ENCODE results near the gene TCOF1. TPM values are rescaled to one million over a fixed set of nuclear protein-coding genes. Genes with fewer than 3 reads are reported as not detected.

Gene TCOF1
- total and polyA plus RNA-seq, 2 of the 8 experiments (the other 6 are each of a cell fraction or from before 2014, with no cell fraction given) = 35.9 to 170 TPM

- FAIRE-seq (no peak), DNase-seq (ENCODE audit: low read depth in 1 of 2, low spot score in 2 of 2) (no peak)
- ChIA-PET POLR2A (ENCODE audit: partially characterized antibody) (no interaction called here), CTCF (ENCODE audit: partially characterized antibody) (interaction anchor here (0.7 to 2.8 kb wide), 5 partner anchors 14 to 36 kb away, joined by 4 to 7 read pairs (median 4); no protein-coding TSS in a partner anchor)
- no peak overlapping the region for H3K23ac ChIP-seq (ENCODE audit: insufficient read length)
- H2BK15ac ChIP-seq (ENCODE audit: low read length) = no peak overlapping the region
- WGBS, 2 experiments (ENCODE audit: extremely low coverage in 1 of 2, insufficient coverage in 1 of 2, insufficient read length in 1 of 2, insufficient replicate concordance in 2 of 2, low coverage in 1 of 2, low lambda C conversion rate in 2 of 2, missing lambda C conversion rate in 1 of 2) = 92% methylated on average over 6 of the region's 6 CpGs; no CpG with 5 or more reads in 1 of the 2 experiments
- no peak overlapping the region for H3K18ac ChIP-seq (ENCODE audit: extremely low read depth, low read length)
- no peak overlapping the region for H3K9ac ChIP-seq (replicated peaks in 1 of 4; ENCODE audit: extremely low read depth in 1 of 4, low read depth in 3 of 4, low read length in 3 of 4)
- no peaks in the 10 kb centered on the region for H4K20me1 ChIP-seq (replicated peaks in 1 of 2; ENCODE audit: control insufficient read depth in 1 of 2, insufficient read depth in 2 of 2, low read length in 2 of 2)
- H3K4ac ChIP-seq (replicated peaks; ENCODE audit: insufficient read length, low read depth, low read length) = no peak overlapping the region
- no peak overlapping the region for H2BK120ac ChIP-seq (replicated peaks; ENCODE audit: low read depth, low read length)
- H3K27me3 ChIP-seq (replicated peaks in 1 of 4; ENCODE audit: control insufficient read depth in 3 of 4, extremely low read depth in 1 of 4, insufficient read depth in 3 of 4, low read length in 3 of 4) = no peaks in the 10 kb centered on the region
- H2BK5ac ChIP-seq (ENCODE audit: low read depth, low read length) = no peak overlapping the region
- no peak for TF ChIP-seq SP4 (IDR thresholded peaks at IDR 0.05; ENCODE audit: low read length)
- TF ChIP-seq CBX8 (IDR thresholded peaks at IDR 0.05; ENCODE audit: borderline replicate concordance, low read depth, low read length) = no peak
- peak; percentile 67; the same call in 1 of the 2 replicates for TF ChIP-seq CEBPB (IDR thresholded peaks at IDR 0.05; ENCODE audit: low read depth, low read length)
- peaks cover 0 to 6% (median 1%) of the 10 kb centered on the region in 4 experiments; a peak in 4 of 7 replicates for H3K4me1 ChIP-seq (replicated peaks in 1 of 4; ENCODE audit: control insufficient read depth in 3 of 4, insufficient read depth in 4 of 4, low read length in 3 of 4)
- H3K4me2 ChIP-seq (ENCODE audit: insufficient read depth in 1 of 2, low read depth in 2 of 2, low read length in 2 of 2) = no peak overlapping the region
- no peaks in the 10 kb centered on the region for H3K79me1 ChIP-seq (ENCODE audit: low read depth, low read length)
- H4K8ac ChIP-seq (ENCODE audit: extremely low read depth, insufficient read depth, low read length) = no peak overlapping the region
- no peaks in the 10 kb centered on the region for H3K23me2 ChIP-seq (ENCODE audit: low read depth, low read length)
- H2BK12ac ChIP-seq (ENCODE audit: low read depth, low read length) = no peak overlapping the region
- H4K91ac ChIP-seq (replicated peaks; ENCODE audit: insufficient read length, low read length) = no peak overlapping the region
- no peak overlapping the region for H4K5ac ChIP-seq (ENCODE audit: insufficient read length, low read depth, low read length)
- H3K4me3 ChIP-seq (ENCODE audit: extremely low read depth in 1 of 4, insufficient read depth in 2 of 4, low read depth in 3 of 4, low read length in 4 of 4) = no peak overlapping the region
- H3K9me3 ChIP-seq (ENCODE audit: insufficient read depth in 2 of 2, low read depth in 1 of 2, low read length in 1 of 2) = no peaks in the 10 kb centered on the region
- no peaks in the 10 kb centered on the region for H3K36me3 ChIP-seq (ENCODE audit: control insufficient read depth in 2 of 4, insufficient read depth in 4 of 4, low read length in 3 of 4)
- H3K56ac ChIP-seq (replicated peaks; ENCODE audit: insufficient read length, low read depth, low read length) = no peak overlapping the region
- no peaks in the 10 kb centered on the region for H3K79me2 ChIP-seq (ENCODE audit: control insufficient read depth in 1 of 2, insufficient read depth in 2 of 2, low read length in 2 of 2)
- H2AFZ ChIP-seq (ENCODE audit: low read length) = no peak overlapping the region
- H3K27ac ChIP-seq (ENCODE audit: low read depth, low read length) = no peak overlapping the region
- H3K14ac ChIP-seq (ENCODE audit: insufficient read length) = no peak overlapping the region
- H2AK5ac ChIP-seq (ENCODE audit: low read depth, low read length) = no peak overlapping the region
- H2BK20ac ChIP-seq (ENCODE audit: low read length) = no peak overlapping the region
Observed at GRCh38 chr5:150323092-150323491, 34.4 kb upstream of the TCOF1 start.
